Activated B cell treated with CpG ODN at 0.5 μM for 24 hours (primary cell): Measurements from ENCODE around the gene SF3B1. TPM values are rescaled to one million over a fixed set of nuclear protein-coding genes. Genes with fewer than 3 reads are reported as not detected.

Source experiments
- ATAC-seq: fragments of 200-7000 bp; cut with Tn5 transposase; one replicate; pipeline ENCODE4 v1.10.0; 2021; ENCODE audit warnings: low read depth, mild to moderate bottlenecking, moderate library complexity
- CTCF ChIA-PET: fragments of 350-600 bp; sonication (Branson Sonifier 250); formaldehyde crosslinking; loops from one replicate; lab custom pipeline; 2021; ENCODE audit warnings: antibody characterized with exemption; lab: Charles Lee
- POLR2A ChIA-PET: fragments of 350-600 bp; sonication (Branson Sonifier 250); formaldehyde crosslinking; loops from one replicate; lab custom pipeline; 2021; ENCODE audit warnings: antibody characterized with exemption; lab: Charles Lee
- DNase-seq: peaks from one replicate; pipeline ENCODE4 v3.0.0; 2022
- H3K27ac Mint-ChIP-seq: one replicate; pipeline ENCODE4 v1.8.0; 2020; ENCODE audit warnings: mixed read lengths
- H3K27me3 Mint-ChIP-seq: one replicate; pipeline ENCODE4 v1.8.0; 2021; ENCODE audit warnings: mixed read lengths
- H3K36me3 Mint-ChIP-seq: one replicate; pipeline ENCODE4 v1.8.0; 2021; ENCODE audit warnings: low read depth, mixed read lengths
- H3K4me1 Mint-ChIP-seq: one replicate; pipeline ENCODE4 v1.8.0; 2021; ENCODE audit warnings: mixed read lengths
- H3K4me3 Mint-ChIP-seq: one replicate; pipeline ENCODE4 v1.8.0; 2020; ENCODE audit warnings: mild to moderate bottlenecking, mixed read lengths
- H3K9me3 Mint-ChIP-seq: one replicate; pipeline ENCODE4 v1.8.0; 2020; ENCODE audit warnings: mixed read lengths
- intact Hi-C: fragments of 100-400 bp; cut with micrococcal nuclease; formaldehyde crosslinking; loops from one replicate; pipeline ENCODE4 v1.15.1; 2024
- total RNA-seq: library from RNA; stranded (reverse); gene quantifications from 2 replicates; pipeline ENCODE4 v1.2.3, GENCODE V29; 2022
- TF ChIP-seq, protein P1 (sequence below): fragments of 200-600 bp; IDR thresholded peaks from one replicate; pipeline ENCODE4 v1.8.0; 2022; ENCODE audit warnings: antibody characterized with exemption, mild to moderate bottlenecking

Gene SF3B1
- total RNA-seq, 1 donor from 2014 or later: 380 TPM

DNA sequence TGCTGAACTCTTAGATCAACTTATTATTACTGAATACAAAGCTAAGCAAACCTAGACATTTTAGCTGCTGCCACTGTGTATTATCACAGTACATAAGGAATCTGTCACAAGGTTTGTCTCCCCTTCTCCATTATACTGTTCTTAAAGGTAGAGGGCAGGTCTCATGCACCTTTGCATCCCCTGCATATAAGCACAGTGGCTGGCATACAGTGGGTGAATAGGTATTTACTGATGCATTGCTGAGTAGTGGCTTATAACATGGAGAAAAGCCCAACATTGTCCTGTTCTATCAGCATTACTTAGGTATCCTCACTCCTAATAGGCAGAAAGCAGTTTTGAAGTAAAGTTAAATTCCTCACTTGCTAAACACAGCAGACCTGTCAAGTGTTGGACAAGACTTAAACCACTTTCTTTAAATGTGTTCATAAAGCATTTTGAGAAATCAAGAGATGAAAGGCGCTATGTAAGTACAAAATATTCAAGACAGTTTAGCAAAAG, 43.6 kb downstream of the SF3B1 start:
- ATAC-seq (no peak), DNase-seq (no peak)
- no peaks in the 10 kb centered on the region for H3K27me3 Mint-ChIP-seq
- H3K27ac Mint-ChIP-seq: no peak overlapping the region
- no peaks in the 10 kb centered on the region for H3K4me1 Mint-ChIP-seq
- peaks cover 51% of the 10 kb centered on the region for H3K36me3 Mint-ChIP-seq
- POLR2A ChIA-PET: no interaction called here
- intact Hi-C loops: no loop called here
- TF ChIP-seq, protein P1, sequence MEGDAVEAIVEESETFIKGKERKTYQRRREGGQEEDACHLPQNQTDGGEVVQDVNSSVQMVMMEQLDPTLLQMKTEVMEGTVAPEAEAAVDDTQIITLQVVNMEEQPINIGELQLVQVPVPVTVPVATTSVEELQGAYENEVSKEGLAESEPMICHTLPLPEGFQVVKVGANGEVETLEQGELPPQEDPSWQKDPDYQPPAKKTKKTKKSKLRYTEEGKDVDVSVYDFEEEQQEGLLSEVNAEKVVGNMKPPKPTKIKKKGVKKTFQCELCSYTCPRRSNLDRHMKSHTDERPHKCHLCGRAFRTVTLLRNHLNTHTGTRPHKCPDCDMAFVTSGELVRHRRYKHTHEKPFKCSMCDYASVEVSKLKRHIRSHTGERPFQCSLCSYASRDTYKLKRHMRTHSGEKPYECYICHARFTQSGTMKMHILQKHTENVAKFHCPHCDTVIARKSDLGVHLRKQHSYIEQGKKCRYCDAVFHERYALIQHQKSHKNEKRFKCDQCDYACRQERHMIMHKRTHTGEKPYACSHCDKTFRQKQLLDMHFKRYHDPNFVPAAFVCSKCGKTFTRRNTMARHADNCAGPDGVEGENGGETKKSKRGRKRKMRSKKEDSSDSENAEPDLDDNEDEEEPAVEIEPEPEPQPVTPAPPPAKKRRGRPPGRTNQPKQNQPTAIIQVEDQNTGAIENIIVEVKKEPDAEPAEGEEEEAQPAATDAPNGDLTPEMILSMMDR: no peak
- no peaks in the 10 kb centered on the region for H3K9me3 Mint-ChIP-seq
- CTCF ChIA-PET: no interaction called here
- H3K4me3 Mint-ChIP-seq: no peak overlapping the region

DNA sequence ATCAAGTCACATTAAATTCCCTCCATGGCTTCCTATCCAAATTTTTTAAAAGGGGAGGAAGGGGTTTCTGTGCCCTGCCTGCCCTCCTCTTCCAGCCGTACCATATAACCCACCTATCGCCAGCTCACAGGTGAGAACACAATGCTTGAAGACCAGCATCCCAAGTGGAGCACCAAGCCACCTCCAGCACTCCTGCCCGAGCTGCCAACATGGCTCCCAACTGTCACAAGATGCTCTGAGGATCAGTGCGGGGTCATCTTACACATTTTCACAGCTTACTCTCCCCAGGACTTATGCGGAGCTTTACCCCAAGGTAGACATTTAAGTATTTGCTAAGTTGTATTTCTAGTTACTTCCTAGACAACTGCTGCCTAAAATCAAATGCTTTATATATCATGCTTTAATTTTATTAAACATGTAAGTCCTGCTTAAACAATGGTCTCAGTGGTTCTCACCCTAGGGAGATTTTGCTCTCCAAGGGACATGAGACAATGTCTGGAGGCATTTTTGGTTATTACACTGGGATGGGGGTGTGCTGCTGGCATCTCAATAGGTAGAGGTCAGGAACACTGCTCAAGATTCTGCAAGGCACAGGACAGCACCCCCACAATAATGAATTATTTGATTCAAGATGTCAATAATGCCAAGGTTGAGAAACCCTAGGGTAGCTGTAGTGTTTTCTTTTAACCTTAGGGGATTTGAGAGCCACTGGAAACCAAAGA, 45.8 kb downstream of the SF3B1 start:
- intact Hi-C loops: no loop called here
- Mint-ChIP-seq H3K9me3 (no peaks in the 10 kb centered on the region), H3K4me1 (no peaks in the 10 kb centered on the region), H3K27ac (no peak overlapping the region), H3K4me3 (no peak overlapping the region), H3K27me3 (no peaks in the 10 kb centered on the region), H3K36me3 (peaks cover 31% of the 10 kb centered on the region)
- TF ChIP-seq, protein P1: no peak
- ChIA-PET CTCF (no interaction called here), POLR2A (no interaction called here)
- DNase-seq (no peak), ATAC-seq (no peak)

DNA sequence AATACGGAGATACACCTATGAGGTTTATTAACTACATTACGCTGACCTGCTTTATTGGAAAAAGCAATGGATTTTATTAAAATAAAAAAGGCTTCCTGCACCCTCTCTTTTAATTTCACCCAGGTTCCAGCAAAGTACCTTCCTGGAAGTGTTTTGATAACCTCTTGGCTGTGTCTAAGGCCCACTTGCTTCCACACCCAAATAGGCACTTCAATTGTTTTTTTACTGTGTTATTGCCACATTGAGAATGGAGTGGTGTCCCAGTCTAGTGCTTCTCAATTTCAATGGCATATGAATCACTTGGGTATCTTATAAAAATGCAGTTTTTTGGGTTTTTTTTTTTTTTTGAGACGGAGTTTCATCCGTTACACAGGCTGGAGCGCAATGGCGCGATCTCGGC, 47.6 kb downstream of the SF3B1 start:
- Mint-ChIP-seq H3K9me3 (no peaks in the 10 kb centered on the region), H3K36me3 (peaks cover 19% of the 10 kb centered on the region), H3K27ac (no peak overlapping the region), H3K4me3 (no peak overlapping the region), H3K27me3 (no peaks in the 10 kb centered on the region), H3K4me1 (no peaks in the 10 kb centered on the region)
- TF ChIP-seq, protein P1: no peak
- DNase-seq (no peak), ATAC-seq (no peak)
- POLR2A ChIA-PET: no interaction called here
- intact Hi-C loops: no loop called here
- CTCF ChIA-PET: no interaction called here

DNA sequence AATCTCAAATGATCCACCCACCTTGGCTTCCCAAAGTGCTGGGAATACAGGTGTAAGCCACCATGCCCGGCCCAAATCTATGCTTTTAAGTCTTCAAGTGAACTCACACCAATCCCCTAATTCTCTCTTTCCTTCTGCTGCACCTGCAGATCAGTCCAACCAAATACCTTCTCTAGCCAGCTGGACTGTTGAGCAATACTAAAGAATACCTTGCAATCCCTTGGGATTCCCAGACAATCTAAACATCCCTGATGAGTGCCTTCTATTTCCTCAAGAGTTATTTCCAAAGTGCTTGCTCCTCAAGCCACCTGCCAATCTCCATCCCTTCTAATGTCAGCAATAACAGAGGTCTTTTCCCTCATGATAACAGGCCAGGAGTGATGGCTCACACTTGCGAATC, 48.6 kb downstream of the SF3B1 start:
- POLR2A ChIA-PET: no interaction called here
- H3K27me3 Mint-ChIP-seq: no peaks in the 10 kb centered on the region
- ATAC-seq: no peak
- H3K9me3 Mint-ChIP-seq: no peaks in the 10 kb centered on the region
- TF ChIP-seq, protein P1: no peak
- H3K27ac Mint-ChIP-seq: no peak overlapping the region
- CTCF ChIA-PET: no interaction called here
- no peak overlapping the region for H3K4me3 Mint-ChIP-seq
- DNase-seq: no peak
- peaks cover 10% of the 10 kb centered on the region for H3K36me3 Mint-ChIP-seq
- no peaks in the 10 kb centered on the region for H3K4me1 Mint-ChIP-seq
- intact Hi-C loops: no loop called here

DNA sequence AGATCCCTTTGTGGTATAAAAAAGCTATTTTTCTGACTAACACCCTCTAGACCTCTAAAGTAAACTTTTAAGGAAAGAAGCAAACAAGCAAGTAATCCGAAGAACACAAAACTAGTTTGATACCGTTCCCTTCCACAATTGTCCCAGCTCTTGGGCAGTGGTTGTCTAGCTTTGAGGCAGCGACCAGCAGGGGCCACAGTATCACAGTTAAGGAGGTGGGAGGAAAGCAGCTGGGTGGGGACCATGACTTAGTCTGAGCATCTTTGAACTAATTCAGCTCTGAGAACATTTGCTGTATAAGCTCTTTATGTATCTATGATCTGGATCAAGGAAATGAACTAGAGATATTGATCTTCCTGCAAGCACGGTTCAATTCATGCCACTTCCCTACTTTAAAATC, 51.0 kb downstream of the SF3B1 start:
- Mint-ChIP-seq H3K9me3 (no peaks in the 10 kb centered on the region), H3K36me3 (no peaks in the 10 kb centered on the region), H3K4me1 (no peaks in the 10 kb centered on the region), H3K4me3 (no peak overlapping the region), H3K27ac (no peak overlapping the region), H3K27me3 (no peaks in the 10 kb centered on the region)
- POLR2A ChIA-PET: no interaction called here
- intact Hi-C loops: no loop called here
- TF ChIP-seq, protein P1: no peak
- ATAC-seq (no peak), DNase-seq (no peak)
- CTCF ChIA-PET: interaction anchor here (1.7 kb wide), 1 partner anchor 633 kb away, joined by 4 read pairs; no protein-coding TSS in a partner anchor
